ENCODE measurements around the gene GCK.
"Not testable (repeated sequence)": the region's sequence is repeated elsewhere in the genome, so short reads cannot be mapped to it uniquely, and the experiment has no call there.

GCK gene

DNA sequence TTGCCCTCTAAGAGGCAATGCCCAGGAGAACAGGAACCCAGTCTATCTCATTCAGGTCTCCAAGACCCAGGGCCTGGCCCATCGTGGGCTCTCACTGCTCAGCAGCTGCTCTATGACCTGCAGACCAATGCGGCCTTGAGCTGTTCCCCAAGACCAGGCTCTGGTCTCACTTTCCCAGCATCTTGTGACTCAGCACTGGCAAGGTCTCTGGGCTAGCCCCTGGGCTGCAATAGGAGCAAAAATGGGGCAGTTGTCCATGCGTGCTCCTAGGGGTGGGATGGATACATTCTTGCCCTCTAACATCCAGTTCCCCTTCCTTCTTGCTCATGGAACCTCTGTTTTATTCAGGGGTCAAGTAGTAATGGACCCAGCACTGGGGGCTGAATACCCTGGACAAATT lies 13.5 kb downstream of the GCK start:
- no peak overlapping the region for H3K27ac ChIP-seq (ENCODE audit: low read length)
- no peaks in the 10 kb centered on the region for H3K79me2 ChIP-seq (ENCODE audit: insufficient read depth, low read length)
- DNase-seq (no peak), ATAC-seq (ENCODE audit: insufficient read depth, low read depth) (no peak)
- no peak overlapping the region for H3K4me2 ChIP-seq (ENCODE audit: insufficient read depth, low read length)
- TF ChIP-seq, protein P1, sequence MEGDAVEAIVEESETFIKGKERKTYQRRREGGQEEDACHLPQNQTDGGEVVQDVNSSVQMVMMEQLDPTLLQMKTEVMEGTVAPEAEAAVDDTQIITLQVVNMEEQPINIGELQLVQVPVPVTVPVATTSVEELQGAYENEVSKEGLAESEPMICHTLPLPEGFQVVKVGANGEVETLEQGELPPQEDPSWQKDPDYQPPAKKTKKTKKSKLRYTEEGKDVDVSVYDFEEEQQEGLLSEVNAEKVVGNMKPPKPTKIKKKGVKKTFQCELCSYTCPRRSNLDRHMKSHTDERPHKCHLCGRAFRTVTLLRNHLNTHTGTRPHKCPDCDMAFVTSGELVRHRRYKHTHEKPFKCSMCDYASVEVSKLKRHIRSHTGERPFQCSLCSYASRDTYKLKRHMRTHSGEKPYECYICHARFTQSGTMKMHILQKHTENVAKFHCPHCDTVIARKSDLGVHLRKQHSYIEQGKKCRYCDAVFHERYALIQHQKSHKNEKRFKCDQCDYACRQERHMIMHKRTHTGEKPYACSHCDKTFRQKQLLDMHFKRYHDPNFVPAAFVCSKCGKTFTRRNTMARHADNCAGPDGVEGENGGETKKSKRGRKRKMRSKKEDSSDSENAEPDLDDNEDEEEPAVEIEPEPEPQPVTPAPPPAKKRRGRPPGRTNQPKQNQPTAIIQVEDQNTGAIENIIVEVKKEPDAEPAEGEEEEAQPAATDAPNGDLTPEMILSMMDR (IDR thresholded peaks at IDR 0.05; ENCODE audit: borderline replicate concordance, extremely low read depth, low read length, poor library complexity, severe bottlenecking): no peak
- TF ChIP-seq EZH2 (IDR thresholded peaks at IDR 0.05; ENCODE audit: borderline replicate concordance, low read depth, low read length, severe bottlenecking): no peak
- H3K36me3 ChIP-seq (ENCODE audit: insufficient read depth, low read length): no peaks in the 10 kb centered on the region
- no peak overlapping the region for H3K9ac ChIP-seq (ENCODE audit: low read depth, low read length)
- H3K4me3 ChIP-seq (ENCODE audit: low read depth in 1 of 2, low read length in 2 of 2): no peak overlapping the region
- 0 out of 2 replicates have a peak, but pooled peaks cover 2% of the 10 kb centered on the region for H4K20me1 ChIP-seq (ENCODE audit: insufficient read depth, low read length)
- no peaks in the 10 kb centered on the region for H3K4me1 ChIP-seq (ENCODE audit: insufficient read depth, low read length)
- no peaks in the 10 kb centered on the region for H3K9me3 ChIP-seq (ENCODE audit: insufficient read depth, low read length, severe bottlenecking)
- H2AFZ ChIP-seq (ENCODE audit: low read depth, low read length): no peak overlapping the region
- no peaks in the 10 kb centered on the region for H3K27me3 ChIP-seq (ENCODE audit: insufficient read depth, low read length, poor library complexity)

DNA sequence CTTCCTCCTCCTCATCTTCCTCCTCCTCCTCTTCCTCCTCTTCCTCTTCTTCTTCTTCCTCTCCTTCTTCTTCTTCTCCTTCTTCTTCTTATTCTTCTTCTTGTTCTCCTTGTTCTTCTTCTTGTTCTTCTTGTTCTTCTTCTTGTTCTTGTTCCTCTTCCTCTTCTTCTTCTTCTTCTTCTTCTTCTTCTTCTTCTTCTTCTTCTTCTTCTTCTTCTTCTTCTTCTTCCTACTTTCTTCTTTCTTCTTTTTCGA lies 14.6 kb downstream of the GCK start:
- H3K4me3 ChIP-seq (ENCODE audit: low read depth in 1 of 2, low read length in 2 of 2); H3K79me2 ChIP-seq (ENCODE audit: insufficient read depth, low read length); H3K9ac ChIP-seq (ENCODE audit: low read depth, low read length); H3K9me3 ChIP-seq (ENCODE audit: insufficient read depth, low read length, severe bottlenecking); H4K20me1 ChIP-seq (ENCODE audit: insufficient read depth, low read length); DNase-seq; H3K27ac ChIP-seq (ENCODE audit: low read length); H3K4me2 ChIP-seq (ENCODE audit: insufficient read depth, low read length); H2AFZ ChIP-seq (ENCODE audit: low read depth, low read length); H3K36me3 ChIP-seq (ENCODE audit: insufficient read depth, low read length); H3K4me1 ChIP-seq (ENCODE audit: insufficient read depth, low read length); H3K27me3 ChIP-seq (ENCODE audit: insufficient read depth, low read length, poor library complexity); ATAC-seq (ENCODE audit: insufficient read depth, low read depth): not testable (repeated sequence)

DNA sequence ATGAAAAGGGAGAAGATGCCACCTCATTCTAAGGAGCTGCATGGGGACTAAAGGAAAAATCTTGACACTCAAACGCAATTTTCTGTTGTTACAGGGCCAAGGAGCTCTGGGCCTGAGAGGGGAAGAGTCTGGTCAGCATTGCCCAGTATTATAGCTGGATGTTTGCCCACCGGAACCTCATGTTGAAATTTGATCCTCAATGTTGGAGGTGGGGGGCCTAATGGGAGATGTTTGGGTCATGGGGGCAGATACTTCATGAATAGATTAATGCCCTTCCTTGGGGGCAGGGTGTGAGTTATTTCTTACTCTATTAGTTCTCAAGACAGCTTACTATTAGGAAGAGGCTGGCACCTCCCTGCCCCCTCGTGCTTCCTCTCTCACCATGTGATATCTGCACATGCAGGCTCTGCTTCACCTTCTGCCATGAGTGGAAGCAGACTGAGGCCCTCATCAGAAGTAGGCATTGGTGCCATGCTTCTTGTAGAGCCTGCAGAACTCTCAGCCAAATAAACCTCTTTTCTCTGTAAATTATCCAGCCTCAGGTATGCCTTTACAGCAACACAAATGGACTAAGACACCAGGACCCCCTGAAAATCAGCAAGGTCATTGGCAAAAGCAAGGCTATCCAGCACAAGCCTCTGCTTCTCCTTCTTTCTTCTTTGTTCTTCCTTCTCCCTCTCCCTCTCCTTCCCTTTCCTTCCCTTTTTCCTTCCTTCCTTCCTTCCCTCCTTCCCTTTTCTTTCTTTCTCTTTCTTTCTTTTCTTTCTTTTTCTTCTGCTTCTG lies 15.1 kb downstream of the GCK start:
- ATAC-seq (ENCODE audit: insufficient read depth, low read depth) (no peak), DNase-seq (no peak)
- no peaks in the 10 kb centered on the region for H3K9me3 ChIP-seq (ENCODE audit: insufficient read depth, low read length, severe bottlenecking)
- no peak overlapping the region for H2AFZ ChIP-seq (ENCODE audit: low read depth, low read length)
- H3K4me3 ChIP-seq (ENCODE audit: low read depth in 1 of 2, low read length in 2 of 2): no peak overlapping the region
- H3K79me2 ChIP-seq (ENCODE audit: insufficient read depth, low read length): no peaks in the 10 kb centered on the region
- no peaks in the 10 kb centered on the region for H3K4me1 ChIP-seq (ENCODE audit: insufficient read depth, low read length)
- no peak overlapping the region for H3K9ac ChIP-seq (ENCODE audit: low read depth, low read length)
- no peak overlapping the region for H3K27ac ChIP-seq (ENCODE audit: low read length)
- H3K36me3 ChIP-seq (ENCODE audit: insufficient read depth, low read length): no peaks in the 10 kb centered on the region
- 0 out of 2 replicates have a peak, but pooled peaks cover 2% of the 10 kb centered on the region for H4K20me1 ChIP-seq (ENCODE audit: insufficient read depth, low read length)
- TF ChIP-seq, protein P1 (IDR thresholded peaks at IDR 0.05; ENCODE audit: borderline replicate concordance, extremely low read depth, low read length, poor library complexity, severe bottlenecking): no peak
- TF ChIP-seq EZH2 (IDR thresholded peaks at IDR 0.05; ENCODE audit: borderline replicate concordance, low read depth, low read length, severe bottlenecking): no peak
- no peaks in the 10 kb centered on the region for H3K27me3 ChIP-seq (ENCODE audit: insufficient read depth, low read length, poor library complexity)
- H3K4me2 ChIP-seq (ENCODE audit: insufficient read depth, low read length): no peak overlapping the region

DNA sequence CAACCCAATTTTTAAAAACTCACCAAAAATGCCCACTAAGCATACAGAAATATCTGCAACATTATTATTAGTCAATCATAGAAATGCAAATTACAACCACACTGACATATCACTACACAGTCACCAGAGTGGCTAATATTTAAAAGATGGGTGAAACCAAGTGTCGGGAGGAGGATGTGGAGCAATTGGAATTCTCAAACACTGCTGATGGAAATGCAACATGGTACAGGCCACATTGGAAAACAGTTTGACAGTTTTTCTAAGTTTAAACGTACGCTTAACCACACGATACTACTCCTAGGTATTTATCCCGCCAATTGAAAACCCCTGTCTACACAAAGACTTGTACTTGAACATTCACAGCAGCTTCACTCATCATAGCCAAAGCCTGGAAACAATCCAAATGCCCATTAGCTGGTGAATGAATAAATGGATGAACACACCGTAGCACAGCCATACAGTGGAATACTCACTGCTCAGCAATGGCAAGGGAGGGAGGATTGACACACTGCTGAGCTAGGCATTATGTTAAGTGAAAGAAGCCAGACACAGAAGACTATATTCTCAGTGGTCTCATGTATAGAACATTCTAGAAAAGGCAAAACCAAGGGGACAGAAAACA lies 16.3 kb downstream of the GCK start:
- no peak for ATAC-seq (ENCODE audit: insufficient read depth, low read depth)
- H2AFZ ChIP-seq (ENCODE audit: low read depth, low read length): no peak overlapping the region
- H3K9me3 ChIP-seq (ENCODE audit: insufficient read depth, low read length, severe bottlenecking): no peaks in the 10 kb centered on the region
- H3K4me2 ChIP-seq (ENCODE audit: insufficient read depth, low read length): no peak overlapping the region
- H3K4me1 ChIP-seq (ENCODE audit: insufficient read depth, low read length): peaks cover 1% of the 10 kb centered on the region; the same call in 1 of the 2 replicates
- DNase-seq: no peak
- H3K36me3 ChIP-seq (ENCODE audit: insufficient read depth, low read length): no peaks in the 10 kb centered on the region
- H3K27me3 ChIP-seq (ENCODE audit: insufficient read depth, low read length, poor library complexity): no peaks in the 10 kb centered on the region
- H4K20me1 ChIP-seq (ENCODE audit: insufficient read depth, low read length): 0 out of 2 replicates have a peak, but pooled peaks cover 2% of the 10 kb centered on the region
- no peak overlapping the region for H3K27ac ChIP-seq (ENCODE audit: low read length)
- no peak overlapping the region for H3K4me3 ChIP-seq (ENCODE audit: low read depth in 1 of 2, low read length in 2 of 2)
- H3K79me2 ChIP-seq (ENCODE audit: insufficient read depth, low read length): no peaks in the 10 kb centered on the region
- no peak overlapping the region for H3K9ac ChIP-seq (ENCODE audit: low read depth, low read length)
- TF ChIP-seq EZH2 (IDR thresholded peaks at IDR 0.05; ENCODE audit: borderline replicate concordance, low read depth, low read length, severe bottlenecking): no peak
- TF ChIP-seq, protein P1 (IDR thresholded peaks at IDR 0.05; ENCODE audit: borderline replicate concordance, extremely low read depth, low read length, poor library complexity, severe bottlenecking): no peak

All from DND-41 (cell line).